ENCODE data around the gene MEF2B.
A peak's percentile ranks its signal among the peaks of the same experiment; 100 is the strongest.
"Not testable (repeated sequence)": the region's sequence is repeated elsewhere in the genome, so short reads cannot be mapped to it uniquely, and the experiment has no call there.

Gene MEF2B

DNA sequence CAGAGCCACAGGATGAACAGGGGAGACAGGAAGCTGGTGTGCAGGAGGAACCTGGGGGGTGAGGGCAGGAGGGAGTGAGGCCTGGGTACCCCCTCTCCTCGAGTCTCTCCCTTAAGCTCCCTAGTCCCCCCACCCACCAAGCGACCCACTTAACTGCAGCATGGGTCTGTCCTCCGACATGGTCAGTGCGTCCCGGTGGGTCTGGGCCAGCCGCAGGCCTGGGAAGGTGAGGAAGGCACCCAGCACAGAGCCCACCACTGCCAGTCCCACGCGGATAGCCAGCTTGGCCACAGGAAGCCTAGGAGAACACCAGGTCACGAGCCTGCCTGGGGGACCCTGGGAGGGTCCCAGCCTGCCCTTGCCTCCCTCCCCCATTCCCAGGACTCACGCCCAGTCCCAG lies 48.7 kb downstream of the MEF2B start:
- no peak for DNase-seq

DNA sequence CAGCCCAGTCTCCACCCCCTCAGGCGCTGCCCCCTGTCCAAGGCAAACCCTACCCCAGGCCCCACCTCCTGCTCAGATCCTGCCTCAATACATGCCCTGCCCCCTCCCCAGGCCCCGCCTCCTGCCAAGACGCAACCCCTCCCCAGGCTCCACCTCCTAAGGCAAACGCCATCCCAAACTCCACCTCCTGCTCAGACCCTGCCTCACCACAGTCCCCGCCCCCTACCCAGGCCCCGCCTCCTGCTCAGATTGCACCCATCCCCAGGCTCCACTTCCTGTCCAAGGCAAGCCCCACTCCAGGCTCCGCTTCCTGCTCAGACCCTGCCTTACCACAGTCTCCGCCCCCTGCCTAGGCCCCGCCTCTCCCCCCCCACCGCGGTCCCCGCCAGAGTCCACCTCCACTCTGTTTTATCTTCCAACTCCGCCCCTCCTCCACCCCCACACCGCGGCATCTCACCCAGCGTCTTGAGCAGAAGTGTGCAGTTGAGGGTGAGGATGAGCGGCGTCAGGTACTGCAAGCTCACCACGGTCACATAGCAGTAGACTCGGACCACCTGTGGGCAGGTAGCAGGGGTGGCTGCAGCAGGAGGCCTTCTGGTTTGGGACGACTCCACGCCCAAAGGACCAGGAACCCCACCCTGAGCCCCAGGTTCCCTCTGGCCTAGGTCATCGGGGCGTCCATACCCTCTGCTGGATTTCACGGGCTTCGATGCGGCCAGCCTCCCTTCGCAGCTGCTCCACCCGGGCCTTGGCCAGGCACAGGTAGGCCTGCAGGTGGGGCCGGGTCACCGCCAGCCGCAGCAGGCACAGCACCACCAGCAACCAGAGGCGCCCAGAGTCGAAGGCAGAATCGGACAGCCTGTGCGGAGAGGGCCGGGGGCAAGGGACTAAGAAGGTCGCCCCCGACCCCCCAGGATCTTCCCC lies 49.5 kb downstream of the MEF2B start:
- no peak for DNase-seq

DNA sequence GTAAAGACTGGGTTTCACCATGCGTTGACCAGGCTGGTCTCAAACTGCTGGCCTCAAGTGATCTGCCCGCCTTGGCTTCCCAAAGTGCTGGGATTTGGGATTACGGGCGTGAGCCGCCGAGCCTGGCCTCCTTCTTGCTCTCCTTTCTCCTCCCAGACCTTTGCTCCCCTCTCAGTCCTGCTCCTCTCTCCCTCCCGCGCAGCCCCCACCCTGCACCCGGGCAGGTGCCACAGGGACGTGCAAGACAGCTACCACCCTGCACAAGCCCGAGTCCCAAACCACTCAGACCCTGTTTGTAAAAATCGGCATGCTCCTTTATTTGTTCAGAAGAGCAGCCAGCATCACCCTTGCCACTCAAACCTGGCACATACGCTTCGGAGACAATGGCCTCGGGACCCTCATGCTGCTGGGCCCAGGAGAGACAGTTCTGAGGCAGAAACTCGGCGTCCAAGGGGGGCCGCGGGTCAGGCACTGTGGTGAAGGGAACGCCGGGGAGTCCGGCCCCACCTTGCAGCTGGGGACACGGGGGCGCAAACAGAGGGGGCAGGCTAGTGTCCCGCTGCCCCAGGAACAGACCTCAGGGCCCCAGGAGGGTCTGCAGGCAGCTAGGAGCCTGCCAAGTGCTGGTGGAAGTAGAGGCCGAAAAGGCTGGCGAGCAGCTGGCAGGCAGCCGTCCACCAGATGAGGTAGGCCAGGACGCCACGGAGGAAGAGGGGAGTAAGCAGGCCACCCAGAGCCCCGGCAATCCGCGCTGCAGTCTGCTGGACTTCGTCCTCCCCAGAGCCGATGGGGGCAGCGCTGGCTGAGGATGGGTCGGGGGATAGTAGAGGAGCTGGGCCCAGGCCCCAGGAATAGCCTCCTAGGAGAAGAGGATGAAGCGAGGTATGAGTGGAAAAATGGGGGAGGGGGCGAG lies 50.5 kb downstream of the MEF2B start:
- DNase-seq = no peak

DNA sequence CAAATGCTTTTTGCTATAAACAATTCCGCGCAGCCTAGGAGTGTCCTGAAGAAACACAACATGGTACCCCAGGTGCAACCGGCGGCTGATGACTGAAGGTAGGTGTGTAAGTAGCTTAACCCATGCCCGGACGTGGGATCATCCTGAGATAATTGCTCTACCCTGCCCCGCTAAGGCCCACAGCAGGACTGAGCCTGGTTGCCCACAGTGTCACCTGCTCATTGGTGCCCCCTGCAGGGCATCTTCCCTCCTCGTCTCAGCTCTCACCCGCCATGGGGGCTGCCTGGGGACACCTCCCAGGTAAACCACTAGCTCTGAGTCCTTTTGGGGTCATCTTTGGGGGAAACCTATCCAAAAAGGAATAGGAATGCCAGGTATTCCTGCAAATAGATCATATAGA lies 54.1 kb downstream of the MEF2B start:
- DNase-seq = peak in 3 of 6 experiments; percentile 11 to 38 (median 15)

DNA sequence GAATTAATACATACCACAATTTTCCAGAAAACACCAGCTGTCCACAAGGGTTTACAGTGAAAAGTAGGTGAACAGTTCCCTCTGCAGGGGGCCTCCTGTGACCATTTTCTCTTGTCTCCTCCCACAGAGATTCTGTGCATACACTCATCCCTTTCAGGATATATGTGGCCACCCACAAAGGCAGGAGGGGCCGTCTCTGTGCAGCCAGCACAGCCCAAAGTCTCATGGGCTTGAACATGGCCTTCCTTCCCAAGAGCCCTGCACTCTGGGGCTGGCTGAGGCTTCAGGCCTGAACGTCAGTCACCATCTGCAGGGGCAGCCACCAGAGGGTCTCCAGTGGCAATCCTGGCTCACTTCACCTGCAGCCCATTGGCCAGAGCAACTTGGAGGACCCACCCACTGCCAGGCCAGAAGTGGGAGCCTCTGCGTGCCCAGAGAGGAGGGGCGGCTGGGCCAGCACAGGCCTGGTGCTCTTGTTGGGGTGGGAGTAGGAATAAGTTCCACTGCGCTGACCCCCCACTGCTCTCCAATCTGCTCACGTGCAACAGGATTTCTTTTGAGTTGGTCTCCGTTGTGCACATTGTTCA lies 56.9 kb downstream of the MEF2B start:
- DNase-seq = no peak

DNA sequence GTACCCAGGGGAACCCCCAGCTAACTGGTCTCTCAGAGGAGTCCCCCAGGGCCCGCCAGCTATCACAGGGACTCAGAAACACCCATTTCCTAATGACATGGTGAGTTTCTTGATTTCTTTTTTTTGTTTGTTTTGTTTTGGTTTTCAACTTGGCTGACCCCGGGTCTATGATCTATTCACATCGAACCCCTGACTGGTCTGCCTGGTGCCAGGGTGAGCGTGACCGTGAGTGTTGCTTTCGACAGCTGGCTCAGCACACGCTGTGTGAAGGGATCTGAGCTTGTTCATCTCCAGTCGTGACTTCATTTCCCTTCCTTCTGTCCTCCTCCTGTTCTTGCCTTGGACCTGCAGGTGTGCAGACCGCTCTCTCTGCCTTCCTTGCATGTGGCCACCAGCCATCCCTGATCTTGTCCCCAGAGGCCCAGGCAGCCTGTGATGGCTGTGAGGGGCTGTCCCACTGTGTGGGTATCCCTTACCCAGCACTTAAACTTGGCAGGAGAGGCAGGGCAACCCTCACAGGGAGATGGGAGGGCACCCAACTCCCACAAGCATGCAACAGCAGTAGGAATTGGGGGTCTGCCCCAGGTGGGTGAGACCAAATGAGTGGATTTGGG lies 58.0 kb downstream of the MEF2B start:
- no peak for DNase-seq

GRCh38 chr19:19111136-19111835 lies 58.8 kb downstream of the MEF2B start:
- no peak for DNase-seq

DNA sequence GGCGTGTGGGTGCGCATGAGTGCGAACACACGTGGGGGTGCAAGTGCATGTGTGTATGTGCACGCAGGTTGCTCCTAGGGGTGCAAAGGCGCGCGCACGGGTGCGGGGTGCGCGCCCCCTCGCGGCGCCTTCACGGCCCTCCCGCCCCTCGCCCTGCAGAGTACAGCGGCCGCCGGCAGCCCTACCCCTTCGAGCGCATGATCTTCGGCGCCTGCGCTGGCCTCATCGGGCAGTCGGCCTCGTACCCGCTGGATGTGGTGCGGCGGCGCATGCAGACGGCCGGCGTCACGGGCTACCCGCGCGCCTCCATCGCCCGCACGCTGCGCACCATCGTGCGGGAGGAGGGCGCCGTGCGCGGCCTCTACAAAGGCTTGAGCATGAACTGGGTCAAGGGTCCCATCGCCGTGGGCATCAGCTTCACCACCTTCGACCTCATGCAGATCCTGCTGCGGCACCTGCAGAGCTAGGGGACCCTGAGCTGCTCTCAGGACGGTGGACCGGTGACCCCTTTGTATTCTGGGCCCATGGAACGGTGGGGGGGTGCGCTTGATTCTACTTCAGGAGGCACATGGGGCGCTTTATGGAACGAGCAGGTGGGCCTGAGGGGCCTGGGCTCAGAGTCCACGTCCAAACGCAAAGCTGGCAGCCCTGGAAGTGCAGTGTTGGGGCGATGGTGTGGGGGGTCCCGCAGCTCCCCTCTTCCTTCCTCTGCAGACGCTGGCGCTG lies 59.5 kb downstream of the MEF2B start:
- peak in 2 of 6 experiments; percentile 7 to 13 for DNase-seq

DNA sequence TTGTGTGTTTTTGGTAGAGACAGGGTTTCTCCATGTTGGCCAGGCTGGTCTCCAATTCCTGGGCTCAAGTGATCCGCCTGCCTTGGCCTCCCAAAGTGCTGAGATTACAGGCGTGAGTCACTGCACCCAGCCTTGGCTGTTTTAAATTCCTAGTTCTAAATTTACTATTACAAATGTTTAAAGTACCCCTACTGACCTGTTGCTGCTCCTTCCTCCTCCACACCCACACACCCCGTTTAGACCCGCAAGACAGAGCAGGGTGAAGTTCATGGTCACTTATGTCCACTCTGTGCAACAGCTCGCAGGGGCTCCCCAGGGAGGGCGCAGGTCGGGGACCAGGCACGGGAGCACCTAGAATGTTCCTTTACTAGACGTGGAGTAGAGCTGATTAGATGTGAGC lies 60.5 kb downstream of the MEF2B start:
- no peak for DNase-seq

GRCh38 chr19:19107654-19108053 lies 62.4 kb downstream of the MEF2B start:
- no peak for DNase-seq

GRCh38 chr19:19106938-19107337 lies 63.1 kb downstream of the MEF2B start:
- not testable (repeated sequence) for DNase-seq

DNA sequence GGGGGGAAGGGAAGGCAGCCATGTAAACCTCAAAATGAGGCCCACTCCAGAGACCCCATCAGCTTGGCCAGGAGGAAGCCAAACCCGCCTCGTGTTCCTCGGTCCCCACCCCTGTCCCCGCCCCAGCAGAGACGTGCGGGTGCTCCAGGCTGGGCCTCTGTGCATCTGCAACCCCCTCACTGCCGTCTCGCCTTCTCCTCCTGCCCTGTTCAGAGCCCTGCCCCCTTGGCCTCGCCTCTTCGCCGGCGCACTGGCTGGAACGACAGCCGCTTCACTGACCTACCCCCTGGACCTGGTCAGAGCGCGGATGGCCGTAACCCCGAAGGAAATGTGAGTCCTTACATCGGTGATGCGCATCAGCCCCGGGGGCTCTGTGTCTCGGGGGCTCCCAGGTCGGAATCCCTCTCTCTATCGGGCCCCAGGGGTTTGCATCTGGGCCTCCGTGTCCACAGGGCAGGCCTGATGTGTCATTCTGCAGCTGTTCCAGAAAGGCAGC lies 64.0 kb downstream of the MEF2B start:
- DNase-seq = no peak

DNA sequence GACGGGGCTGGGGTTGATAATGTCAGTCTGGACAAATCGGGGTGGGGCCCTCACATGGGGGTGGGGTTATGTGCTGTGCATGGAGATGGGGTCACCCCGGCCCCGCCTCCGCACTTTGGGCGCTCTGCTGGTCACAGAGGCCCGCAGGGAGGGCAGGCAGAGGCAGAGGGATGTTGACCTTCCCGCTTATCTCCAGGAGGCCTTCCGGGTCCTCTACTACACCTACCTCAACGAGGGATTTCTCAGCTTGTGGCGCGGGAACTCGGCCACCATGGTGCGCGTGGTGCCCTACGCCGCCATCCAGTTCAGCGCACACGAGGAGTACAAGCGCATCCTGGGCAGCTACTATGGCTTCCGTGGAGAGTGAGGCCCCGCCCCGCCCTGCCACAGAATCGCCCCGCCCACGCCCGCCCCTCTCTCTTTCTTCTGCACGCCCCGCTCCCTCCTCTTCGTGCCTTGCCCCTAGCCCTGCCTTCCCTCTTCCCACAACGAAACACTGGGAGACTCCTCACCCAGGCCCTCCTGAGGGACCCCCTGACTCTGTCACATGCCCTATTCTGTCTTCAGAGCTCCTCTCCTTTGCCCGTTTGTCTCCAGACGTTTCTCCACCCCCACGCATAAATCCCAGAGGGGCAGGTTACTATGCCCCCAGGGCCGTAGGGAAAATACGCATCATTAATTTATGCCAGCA lies 64.6 kb downstream of the MEF2B start:
- DNase-seq = no peak

DNA sequence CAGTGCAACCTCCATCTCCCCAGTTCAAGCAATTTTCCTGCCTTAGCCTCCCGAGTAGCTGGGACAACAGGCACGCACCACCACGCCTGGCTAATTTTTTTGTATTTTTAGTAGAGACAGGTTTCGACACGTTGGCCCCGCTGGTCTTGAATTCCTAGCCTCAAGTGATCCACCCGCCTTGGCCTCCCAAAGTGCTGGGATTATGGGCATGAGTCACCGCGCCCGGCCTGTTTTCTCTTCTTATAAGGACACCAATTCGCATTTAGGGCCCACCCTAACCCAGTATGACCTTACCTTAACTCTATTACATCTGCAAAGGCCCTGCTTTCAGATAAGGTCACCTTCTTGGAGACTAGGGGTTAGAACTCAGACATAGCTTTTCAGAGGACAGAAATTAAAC lies 66.9 kb downstream of the MEF2B start:
- no peak for DNase-seq

GRCh38 chr19:19102566-19102965 lies 67.5 kb downstream of the MEF2B start:
- DNase-seq = not testable (repeated sequence)

DNA sequence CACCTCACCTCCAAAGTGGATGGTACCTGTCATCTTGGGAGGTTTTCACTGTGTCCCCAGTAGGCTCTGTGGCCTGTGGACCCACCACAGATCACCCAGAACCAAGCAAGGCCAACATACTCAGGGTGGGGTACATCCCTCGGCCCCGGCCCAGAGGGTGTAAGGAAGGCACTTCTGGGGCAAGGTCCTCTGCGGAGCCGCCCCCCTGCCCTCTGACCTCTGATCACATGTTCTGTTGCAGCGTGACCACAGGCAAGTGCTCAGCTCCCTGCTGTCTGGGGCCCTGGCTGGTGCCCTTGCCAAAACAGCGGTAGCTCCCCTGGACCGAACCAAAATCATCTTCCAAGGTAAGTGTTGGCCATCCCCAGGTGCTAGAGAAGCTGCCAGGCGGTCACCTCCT lies 68.5 kb downstream of the MEF2B start:
- no peak for DNase-seq

- DNase-seq = no peak
Observed at GRCh38 chr19:19098703-19099632, 71.1 kb downstream of the MEF2B start.

GRCh38 chr19:19098084-19098702 lies 71.9 kb downstream of the MEF2B start:
- DNase-seq = no peak

Measured in stimulated activated naive CD4-positive, alpha-beta T cell (primary cell).